Activated CD4-positive, alpha-beta T cell treated with anti-CD3 and anti-CD28 coated beads, Interleukin-2, amount 10 ng/mL, durations not matched to agents 24 days and 14 days (primary cell): ENCODE results near the gene KRTAP10-5. TPM values are rescaled to one million over a fixed set of nuclear protein-coding genes. Genes with fewer than 3 reads are reported as not detected.
"Not testable (repeated sequence)": the region's sequence is repeated elsewhere in the genome, so short reads cannot be mapped to it uniquely, and the experiment has no call there.

Experiments used
- DNase-seq: peaks from one replicate; pipeline ENCODE4 v3.0.0; 2022
- H3K27ac Mint-ChIP-seq: one replicate; pipeline ENCODE4 v1.8.0; 2022; ENCODE audit warnings: mild to moderate bottlenecking, mixed read lengths
- H3K27me3 Mint-ChIP-seq: one replicate; pipeline ENCODE4 v1.8.0; 2022; ENCODE audit warnings: mixed read lengths
- H3K36me3 Mint-ChIP-seq: one replicate; pipeline ENCODE4 v1.8.0; 2022; ENCODE audit warnings: low read depth, mild to moderate bottlenecking, mixed read lengths
- H3K4me1 Mint-ChIP-seq: one replicate; pipeline ENCODE4 v1.8.0; 2021; ENCODE audit warnings: mixed read lengths
- H3K4me3 Mint-ChIP-seq: one replicate; pipeline ENCODE4 v1.8.0; 2022; ENCODE audit warnings: mild to moderate bottlenecking, moderate library complexity, mixed read lengths
- H3K9me3 Mint-ChIP-seq: one replicate; pipeline ENCODE4 v1.8.0; 2021; ENCODE audit warnings: mixed read lengths
- intact Hi-C: fragments of 100-400 bp; cut with micrococcal nuclease; formaldehyde crosslinking; loops from one replicate; pipeline ENCODE4 v1.15.1; 2023
- total RNA-seq: library from RNA; stranded (reverse); gene quantifications from 2 replicates; pipeline ENCODE4 v1.2.3, GENCODE V29; 2022

KRTAP10-5 gene
- total RNA-seq, 1 donor from 2014 or later: not detected

- intact Hi-C loops: no loop called here
- no peaks in the 10 kb centered on the region for H3K27me3 Mint-ChIP-seq
- H3K27ac Mint-ChIP-seq: no peak overlapping the region
- H3K36me3 Mint-ChIP-seq: peaks cover 22% of the 10 kb centered on the region
- peaks cover 27% of the 10 kb centered on the region for H3K9me3 Mint-ChIP-seq
- no peak for DNase-seq
- no peak overlapping the region for H3K4me3 Mint-ChIP-seq
- peaks cover 17% of the 10 kb centered on the region for H3K4me1 Mint-ChIP-seq
These were observed 35.6 kb upstream of the KRTAP10-5 start for GRCh38 chr21:44615911-44616590.

- H3K36me3 Mint-ChIP-seq: peaks cover 18% of the 10 kb centered on the region
- no peaks in the 10 kb centered on the region for H3K27me3 Mint-ChIP-seq
- peaks cover 17% of the 10 kb centered on the region for H3K4me1 Mint-ChIP-seq
- no peak overlapping the region for H3K4me3 Mint-ChIP-seq
- H3K27ac Mint-ChIP-seq: no peak overlapping the region
- H3K9me3 Mint-ChIP-seq: peaks cover 26% of the 10 kb centered on the region
- intact Hi-C loops: no loop called here
- no peak for DNase-seq
These were observed 35.1 kb upstream of the KRTAP10-5 start for GRCh38 chr21:44615466-44615865.

GRCh38 chr21:44614961-44615391, 34.6 kb upstream of the KRTAP10-5 start:
- H3K4me3 Mint-ChIP-seq: no peak overlapping the region
- H3K36me3 Mint-ChIP-seq: peaks cover 15% of the 10 kb centered on the region
- DNase-seq: no peak
- no peaks in the 10 kb centered on the region for H3K27me3 Mint-ChIP-seq
- H3K4me1 Mint-ChIP-seq: peaks cover 17% of the 10 kb centered on the region
- no peak overlapping the region for H3K27ac Mint-ChIP-seq
- intact Hi-C loops: no loop called here
- H3K9me3 Mint-ChIP-seq: peaks cover 26% of the 10 kb centered on the region

GRCh38 chr21:44614161-44614631, 33.8 kb upstream of the KRTAP10-5 start:
- Mint-ChIP-seq H3K4me1 (peaks cover 12% of the 10 kb centered on the region), H3K4me3 (no peak overlapping the region), H3K36me3 (peaks cover 8% of the 10 kb centered on the region), H3K9me3 (peaks cover 27% of the 10 kb centered on the region), H3K27ac (no peak overlapping the region), H3K27me3 (no peaks in the 10 kb centered on the region)
- DNase-seq: no peak
- intact Hi-C loops: no loop called here

- peaks cover 5% of the 10 kb centered on the region for H3K4me1 Mint-ChIP-seq
- DNase-seq: no peak
These were observed 33.2 kb upstream of the KRTAP10-5 start for GRCh38 chr21:44613386-44614155.

GRCh38 chr21:44612669-44613229, 32.3 kb upstream of the KRTAP10-5 start:
- peaks cover 2% of the 10 kb centered on the region for H3K36me3 Mint-ChIP-seq
- intact Hi-C loops: no loop called here
- H3K27me3 Mint-ChIP-seq: peaks cover 2% of the 10 kb centered on the region
- H3K4me3 Mint-ChIP-seq: no peak overlapping the region
- no peak for DNase-seq
- H3K27ac Mint-ChIP-seq: no peak overlapping the region
- H3K4me1 Mint-ChIP-seq: no peaks in the 10 kb centered on the region
- H3K9me3 Mint-ChIP-seq: peaks cover 25% of the 10 kb centered on the region

More at GRCh38 chr21:44613386-44614155, 33.2 kb upstream of the KRTAP10-5 start:
- Mint-ChIP-seq H3K9me3 (peaks cover 26% of the 10 kb centered on the region), H3K27me3 (no peaks in the 10 kb centered on the region), H3K36me3 (peaks cover 4% of the 10 kb centered on the region), H3K4me3 (no peak overlapping the region), H3K27ac (no peak overlapping the region)
- intact Hi-C loops: no loop called here

- DNase-seq: no peak
- Mint-ChIP-seq H3K4me1 (no peaks in the 10 kb centered on the region), H3K9me3 (peaks cover 25% of the 10 kb centered on the region), H3K4me3 (no peak within 1 kb of the TSS), H3K27me3 (peaks cover 4% of the 10 kb centered on the region), H3K27ac (no peak within 1 kb of the TSS), H3K36me3 (peaks cover 2% of the 10 kb centered on the region)
- intact Hi-C loops: no loop called here
These were observed 31.7 kb upstream of the KRTAP10-5 start, which contains the start of gene KRTAP10-8 for GRCh38 chr21:44612029-44612486. TSS of gene KRTAP10-8 (plus strand) at chr21:44612079. CDS start at chr21:44612101, 22 bp downstream.

- H3K36me3 Mint-ChIP-seq: peaks cover 2% of the 10 kb centered on the region
- H3K27me3 Mint-ChIP-seq: peaks cover 5% of the 10 kb centered on the region
- intact Hi-C loops: no loop called here
- H3K4me3 Mint-ChIP-seq: no peak overlapping the region
- no peak for DNase-seq
- no peak overlapping the region for H3K27ac Mint-ChIP-seq
- H3K4me1 Mint-ChIP-seq: no peaks in the 10 kb centered on the region
- H3K9me3 Mint-ChIP-seq: peaks cover 25% of the 10 kb centered on the region
These were observed 31.1 kb upstream of the KRTAP10-5 start for GRCh38 chr21:44611551-44611950.

GRCh38 chr21:44610157-44610843, 29.9 kb upstream of the KRTAP10-5 start:
- intact Hi-C loops, DNase-seq, H3K27ac Mint-ChIP-seq, H3K36me3 Mint-ChIP-seq, H3K4me3 Mint-ChIP-seq, H3K4me1 Mint-ChIP-seq: not testable (repeated sequence)
- peaks cover 13% of the 10 kb centered on the region for H3K27me3 Mint-ChIP-seq
- H3K9me3 Mint-ChIP-seq: peaks cover 29% of the 10 kb centered on the region

GRCh38 chr21:44609193-44609592, 28.8 kb upstream of the KRTAP10-5 start:
- Mint-ChIP-seq H3K27me3 (peaks cover 22% of the 10 kb centered on the region), H3K27ac (no peak overlapping the region), H3K9me3 (peaks cover 29% of the 10 kb centered on the region), H3K4me3 (no peak overlapping the region), H3K36me3 (peaks cover 2% of the 10 kb centered on the region), H3K4me1 (no peaks in the 10 kb centered on the region)
- intact Hi-C loops: no loop called here
- DNase-seq: no peak

GRCh38 chr21:44606495-44606894, 26.1 kb upstream of the KRTAP10-5 start:
- Mint-ChIP-seq H3K27ac (no peak overlapping the region), H3K4me3 (no peak overlapping the region), H3K27me3 (peaks cover 26% of the 10 kb centered on the region), H3K36me3 (no peaks in the 10 kb centered on the region), H3K4me1 (no peaks in the 10 kb centered on the region), H3K9me3 (peaks cover 28% of the 10 kb centered on the region)
- DNase-seq: no peak
- intact Hi-C loops: no loop called here

- peaks cover 26% of the 10 kb centered on the region for H3K27me3 Mint-ChIP-seq
- H3K27ac Mint-ChIP-seq: no peak overlapping the region
- DNase-seq: no peak
- H3K9me3 Mint-ChIP-seq: peaks cover 6% of the 10 kb centered on the region
- no peak overlapping the region for H3K4me3 Mint-ChIP-seq
- H3K4me1 Mint-ChIP-seq: no peaks in the 10 kb centered on the region
- no peaks in the 10 kb centered on the region for H3K36me3 Mint-ChIP-seq
- intact Hi-C loops: no loop called here
These were observed 23.5 kb upstream of the KRTAP10-5 start for GRCh38 chr21:44603911-44604310.

GRCh38 chr21:44603109-44603875, 22.9 kb upstream of the KRTAP10-5 start:
- Mint-ChIP-seq H3K27ac (no peak overlapping the region), H3K9me3 (peaks cover 4% of the 10 kb centered on the region), H3K36me3 (no peaks in the 10 kb centered on the region), H3K27me3 (peaks cover 25% of the 10 kb centered on the region), H3K4me3 (no peak overlapping the region), H3K4me1 (no peaks in the 10 kb centered on the region)
- intact Hi-C loops: no loop called here
- DNase-seq: no peak
